Testis (tissue), 3 donors: ENCODE measurements around the gene SLC2A5. TPM values are rescaled to one million over a fixed set of nuclear protein-coding genes. Genes with fewer than 3 reads are reported as not detected.

ENCODE experiments used
- DNase-seq: peaks from one replicate; pipeline ENCODE4 v3.0.0-alpha.2; 2019
- H3K27ac ChIP-seq, 2 donors: fragments of 200-600 bp; sonication (generic); one replicate each; pipeline ENCODE4 v1.5.1; 2019
- H3K27me3 ChIP-seq: fragments of 200-600 bp; sonication (generic); one replicate; pipeline ENCODE4 v1.5.1; 2019
- H3K36me3 ChIP-seq: fragments of 200-600 bp; sonication (generic); one replicate; pipeline ENCODE4 v1.5.1; 2017; ENCODE audit warnings: low read depth; ENCODE audit errors: missing control alignments
- H3K4me1 ChIP-seq: fragments of 200-600 bp; sonication (generic); one replicate; pipeline ENCODE4 v1.5.1; 2019
- H3K4me3 ChIP-seq, 2 donors: fragments of 200-600 bp; sonication (generic); one replicate each; pipeline ENCODE4 v1.5.1; 2017 to 2019
- H3K9me3 ChIP-seq: fragments of 200-600 bp; sonication (generic); one replicate; pipeline ENCODE4 v1.5.1; 2017
- POLR2A ChIP-seq: fragments of 450-650 bp; IDR thresholded peaks from one replicate; pipeline ENCODE4 v1.6.1; 2017; ENCODE audit warnings: antibody characterized with exemption, mild to moderate bottlenecking, moderate library complexity
- WGBS, 2 donors: methylation state at CpG; one replicate each; pipeline ENCODE4 v1.1.5; 2018; 5-methylcytosine and 5-hydroxymethylcytosine counted together
- intact Hi-C: fragments of 100-400 bp; cut with DNase I; formaldehyde crosslinking; loops from one replicate; pipeline ENCODE4 v1.15.1; 2023; ENCODE audit warnings: low total_unique reads
- polyA plus RNA-seq: library from polyadenylated mRNA; stranded (reverse); fragments of 350-450 nt; fragmentation: Illumina TruSeq; extraction: RNeasy Lipid Tissue Mini Kit (QIAGEN cat#74804); gene quantifications from one replicate; pipeline ENCODE4 v1.2.3, GENCODE V29; 2014; ENCODE audit warnings: low read depth, low replicate concordance; ENCODE audit not compliant: insufficient read depth
- total RNA-seq, 2 donors: library from RNA; depleted of rRNA; stranded (reverse); fragments of >200 nt; gene quantifications; one replicate each; pipeline ENCODE4 v1.2.3, GENCODE V29; 2016
- TF ChIP-seq, protein P1 (sequence below), 3 experiments: fragments of 450-650 bp in 2 of 3; fragments of 200-600 bp in 1 of 3; sonication (generic) in 1 of 3; IDR thresholded peaks; one replicate each; pipeline ENCODE4 v1.5.1; 2016 to 2019; ENCODE audit warnings: antibody characterized with exemption in 3 of 3, mild to moderate bottlenecking in 2 of 3, moderate library complexity in 1 of 3

SLC2A5 gene
- total and polyA plus RNA-seq, 3 donors from 2014 or later, result 74.1 to 230 (median 90.5) TPM

DNA sequence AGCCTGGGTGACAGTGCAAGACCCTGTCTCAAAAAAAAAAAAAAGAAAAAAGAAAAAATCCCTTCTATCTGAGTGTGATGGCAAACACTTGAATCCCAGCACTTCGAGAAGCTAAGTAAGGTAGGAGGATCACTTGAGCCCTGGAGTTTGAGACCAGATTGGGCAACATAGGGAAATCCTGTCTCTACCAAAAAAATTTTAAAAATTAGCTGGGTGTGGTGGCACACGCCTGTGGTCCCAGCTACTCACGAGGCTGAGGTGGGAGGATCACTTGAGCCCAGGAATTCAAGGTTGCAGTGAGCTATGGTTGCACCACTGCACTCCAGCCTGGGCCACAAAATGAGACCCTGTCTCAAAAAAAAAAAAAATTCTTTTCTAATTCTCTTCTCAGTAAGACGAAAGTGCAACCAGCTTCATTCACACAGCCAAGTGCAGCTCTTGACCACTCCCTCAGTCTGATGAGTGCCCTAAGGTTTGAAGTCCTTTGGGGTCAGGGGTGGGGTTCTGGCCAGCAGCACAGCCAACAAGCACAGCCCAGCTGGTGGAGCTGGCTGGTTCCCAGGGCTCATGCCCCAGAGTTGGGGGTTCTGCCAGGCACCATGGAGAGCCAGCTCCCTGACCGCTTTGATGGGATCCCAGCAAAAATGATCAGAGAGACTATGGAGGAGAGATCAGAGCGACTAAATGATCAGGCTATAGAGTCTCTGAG, 8.0 kb downstream of the SLC2A5 start:
- Histone ChIP-seq H3K4me1 (peaks cover 37% of the 10 kb centered on the region), H3K27me3 (no peaks in the 10 kb centered on the region), H3K36me3 (no peaks in the 10 kb centered on the region), H3K27ac (no peak overlapping the region), H3K9me3 (no peaks in the 10 kb centered on the region), H3K4me3 (no peak overlapping the region)
- TF ChIP-seq, protein P1, sequence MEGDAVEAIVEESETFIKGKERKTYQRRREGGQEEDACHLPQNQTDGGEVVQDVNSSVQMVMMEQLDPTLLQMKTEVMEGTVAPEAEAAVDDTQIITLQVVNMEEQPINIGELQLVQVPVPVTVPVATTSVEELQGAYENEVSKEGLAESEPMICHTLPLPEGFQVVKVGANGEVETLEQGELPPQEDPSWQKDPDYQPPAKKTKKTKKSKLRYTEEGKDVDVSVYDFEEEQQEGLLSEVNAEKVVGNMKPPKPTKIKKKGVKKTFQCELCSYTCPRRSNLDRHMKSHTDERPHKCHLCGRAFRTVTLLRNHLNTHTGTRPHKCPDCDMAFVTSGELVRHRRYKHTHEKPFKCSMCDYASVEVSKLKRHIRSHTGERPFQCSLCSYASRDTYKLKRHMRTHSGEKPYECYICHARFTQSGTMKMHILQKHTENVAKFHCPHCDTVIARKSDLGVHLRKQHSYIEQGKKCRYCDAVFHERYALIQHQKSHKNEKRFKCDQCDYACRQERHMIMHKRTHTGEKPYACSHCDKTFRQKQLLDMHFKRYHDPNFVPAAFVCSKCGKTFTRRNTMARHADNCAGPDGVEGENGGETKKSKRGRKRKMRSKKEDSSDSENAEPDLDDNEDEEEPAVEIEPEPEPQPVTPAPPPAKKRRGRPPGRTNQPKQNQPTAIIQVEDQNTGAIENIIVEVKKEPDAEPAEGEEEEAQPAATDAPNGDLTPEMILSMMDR (IDR thresholded peaks at IDR 0.05), result no peak
- TF ChIP-seq POLR2A, result no peak
- intact Hi-C loops, result no loop called here
- 59 to 65% methylated on average over 6 of the region's 6 CpGs for WGBS, 2 donors
- DNase-seq, result no peak

DNA sequence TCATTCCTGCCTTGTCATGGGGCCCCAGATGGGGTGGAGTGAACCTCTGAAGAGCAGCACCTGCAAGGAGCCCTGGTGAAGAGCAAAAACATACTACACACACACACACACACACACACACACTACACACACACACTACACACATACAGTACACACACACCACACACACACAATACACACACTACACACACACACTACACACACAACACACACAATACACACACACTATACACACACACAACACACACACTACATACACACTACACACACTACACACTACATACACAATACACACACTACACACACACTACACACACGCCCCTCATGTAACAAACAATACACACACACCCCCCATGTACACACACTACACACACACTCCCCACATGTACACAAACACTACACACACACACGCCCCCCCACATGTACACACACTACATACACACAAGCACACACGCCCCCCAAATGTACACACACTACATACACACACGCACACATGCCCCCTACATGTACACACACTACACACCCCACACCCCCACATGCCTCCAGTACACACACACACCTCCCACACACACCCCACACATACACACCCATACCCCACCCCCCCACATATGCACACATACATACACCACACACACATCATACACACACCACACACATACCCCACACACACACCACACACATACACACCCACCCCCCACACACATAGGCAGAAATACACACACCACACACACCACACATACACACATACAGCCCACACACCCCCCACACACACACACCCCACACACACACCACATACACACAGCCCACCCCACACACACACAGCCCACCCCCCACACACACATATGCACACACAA, 9.3 kb downstream of the SLC2A5 start:
- no peak overlapping the region for H3K27ac ChIP-seq
- intact Hi-C loops, result no loop called here
- no peak overlapping the region for H3K4me3 ChIP-seq
- no peaks in the 10 kb centered on the region for H3K36me3 ChIP-seq
- no peaks in the 10 kb centered on the region for H3K9me3 ChIP-seq
- TF ChIP-seq POLR2A, result no peak
- TF ChIP-seq, protein P1 (IDR thresholded peaks at IDR 0.05), result no peak
- H3K4me1 ChIP-seq, result peaks cover 24% of the 10 kb centered on the region
- WGBS, 2 donors, result 88 to 90% methylated on average over 4 of the region's 4 CpGs
- H3K27me3 ChIP-seq, result no peaks in the 10 kb centered on the region
- DNase-seq, result no peak

DNA sequence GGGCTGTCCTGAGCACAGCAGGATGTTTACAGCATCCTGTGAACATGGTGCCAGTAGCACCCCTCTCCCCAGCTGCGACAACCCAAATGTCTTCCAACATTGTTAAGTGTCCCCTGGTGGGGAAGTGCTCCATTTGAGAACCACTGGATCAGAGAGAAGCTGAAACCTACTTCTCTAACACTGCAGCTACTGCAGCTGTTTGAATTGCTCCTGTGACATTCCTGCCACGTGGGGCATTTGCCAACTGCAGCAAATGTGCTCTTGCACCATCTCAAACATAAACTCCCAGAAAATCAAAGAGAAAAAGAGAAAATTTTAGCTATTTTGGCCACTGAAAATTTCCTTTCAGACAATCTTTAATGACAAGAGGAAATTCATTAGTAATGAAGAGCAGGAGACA, 11.0 kb downstream of the SLC2A5 start:
- WGBS, 2 donors, result 64 to 71% methylated on average over 2 of the region's 2 CpGs
- no peaks in the 10 kb centered on the region for H3K9me3 ChIP-seq
- intact Hi-C loops, result no loop called here
- DNase-seq, result no peak
- no peaks in the 10 kb centered on the region for H3K36me3 ChIP-seq
- no peak overlapping the region for H3K4me3 ChIP-seq
- peaks cover 11% of the 10 kb centered on the region for H3K4me1 ChIP-seq
- H3K27ac ChIP-seq, result no peak overlapping the region
- H3K27me3 ChIP-seq, result no peaks in the 10 kb centered on the region
- TF ChIP-seq POLR2A, result no peak
- TF ChIP-seq, protein P1 (IDR thresholded peaks at IDR 0.05), result no peak

DNA sequence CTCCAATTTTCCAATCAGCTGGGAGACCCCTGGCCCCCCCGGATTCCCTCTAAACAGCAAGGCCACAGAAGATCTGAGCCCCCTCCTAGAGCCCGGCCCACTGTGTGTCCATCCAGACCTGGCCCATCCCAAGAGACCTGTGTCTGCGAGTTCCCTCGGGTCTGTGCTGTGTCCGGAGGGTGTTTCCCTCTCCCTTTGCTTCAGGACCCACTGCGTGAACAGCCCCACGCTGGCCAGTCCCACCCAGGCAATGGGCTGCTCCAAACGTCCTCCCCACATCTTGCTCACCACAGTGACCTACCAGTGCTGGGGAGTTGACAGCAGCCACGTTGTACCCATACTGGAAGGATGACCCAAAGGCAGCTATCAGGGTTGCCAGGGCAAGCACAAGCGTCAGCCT, 11.6 kb downstream of the SLC2A5 start:
- H3K9me3 ChIP-seq, result no peaks in the 10 kb centered on the region
- TF ChIP-seq POLR2A, result no peak
- TF ChIP-seq, protein P1 (IDR thresholded peaks at IDR 0.05), result no peak
- WGBS, 2 donors, result 83 to 89% methylated on average over 10 of the region's 10 CpGs
- DNase-seq, result no peak
- peaks cover 11% of the 10 kb centered on the region for H3K4me1 ChIP-seq
- H3K27me3 ChIP-seq, result no peaks in the 10 kb centered on the region
- no peak overlapping the region for H3K4me3 ChIP-seq
- no peaks in the 10 kb centered on the region for H3K36me3 ChIP-seq
- intact Hi-C loops, result no loop called here
- H3K27ac ChIP-seq, result no peak overlapping the region
